HG02938 (cell line): ENCODE data around the gene KRT6B.
"Not testable (repeated sequence)": the region's sequence is repeated elsewhere in the genome, so short reads cannot be mapped to it uniquely, and the experiment has no call there.

ENCODE experiments used
- ATAC-seq: cut with Tn5 transposase; IDR thresholded peaks from one replicate; pipeline ENCODE4 v1.9.1; 2021; ENCODE audit warnings: mild to moderate bottlenecking, moderate library complexity; ENCODE audit not compliant: unreplicated experiment

The KRT6B gene

DNA sequence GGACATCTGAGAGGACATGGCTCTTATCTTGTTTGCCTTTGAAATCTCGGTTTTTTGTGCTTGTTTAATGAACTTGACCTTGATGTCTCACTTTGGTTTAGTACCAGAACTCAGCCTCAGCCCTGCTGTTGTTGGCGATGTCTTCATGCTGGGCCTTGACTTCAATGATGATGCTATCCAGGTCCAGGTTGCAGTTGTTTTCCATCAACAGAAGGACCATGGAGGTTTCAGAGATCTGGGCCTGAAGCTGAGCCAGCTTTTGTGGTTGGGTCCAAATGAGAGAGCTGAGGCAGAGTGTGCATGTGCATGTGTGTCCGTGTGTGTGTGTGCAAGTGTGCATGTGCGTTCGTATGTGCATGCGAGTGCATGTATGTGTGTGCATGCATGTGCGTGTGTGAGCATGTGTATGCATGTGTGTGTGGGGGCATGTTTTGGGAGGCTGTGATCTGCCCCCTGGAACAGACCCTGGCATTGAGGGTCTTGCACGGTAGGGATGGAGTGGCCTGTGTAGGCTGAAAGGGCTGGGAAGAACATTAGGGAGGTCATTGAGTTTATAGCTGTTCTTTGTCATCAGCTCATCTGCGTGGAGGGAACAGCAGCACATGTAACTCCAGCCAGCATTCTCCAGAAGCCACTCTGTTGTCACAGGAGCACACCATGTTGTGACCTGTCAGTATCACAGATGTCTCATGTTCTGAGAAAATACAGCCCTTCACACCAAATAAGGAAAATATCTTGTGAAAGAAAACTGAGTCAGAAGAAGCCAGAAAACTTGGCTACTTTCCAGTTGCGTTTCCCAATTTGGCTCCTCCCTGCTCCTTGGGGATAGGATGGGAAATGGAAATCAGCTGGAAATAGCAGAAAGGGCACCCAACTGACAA, 35.8 kb downstream of the KRT6B start:
- no peak for ATAC-seq

DNA sequence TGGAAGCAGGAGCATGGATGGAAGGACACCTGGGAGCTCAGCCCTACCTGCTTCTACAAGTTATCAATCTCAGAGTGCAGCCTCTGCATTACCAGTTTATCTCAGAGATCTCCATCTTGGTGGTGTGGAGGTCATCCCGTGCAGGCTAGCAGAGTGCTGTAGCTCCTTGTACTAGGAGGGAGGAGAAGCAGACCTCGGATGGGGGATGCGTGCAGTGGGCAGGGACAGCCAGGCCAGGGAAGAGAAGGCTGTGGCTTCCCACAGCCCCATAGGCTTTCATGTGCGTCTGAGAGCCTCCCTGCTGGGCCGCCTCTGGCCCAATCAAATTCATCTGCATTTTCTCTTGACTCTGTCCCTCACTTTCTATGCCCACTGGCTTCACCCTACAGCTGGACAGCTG, 37.0 kb downstream of the KRT6B start:
- no peak for ATAC-seq

DNA sequence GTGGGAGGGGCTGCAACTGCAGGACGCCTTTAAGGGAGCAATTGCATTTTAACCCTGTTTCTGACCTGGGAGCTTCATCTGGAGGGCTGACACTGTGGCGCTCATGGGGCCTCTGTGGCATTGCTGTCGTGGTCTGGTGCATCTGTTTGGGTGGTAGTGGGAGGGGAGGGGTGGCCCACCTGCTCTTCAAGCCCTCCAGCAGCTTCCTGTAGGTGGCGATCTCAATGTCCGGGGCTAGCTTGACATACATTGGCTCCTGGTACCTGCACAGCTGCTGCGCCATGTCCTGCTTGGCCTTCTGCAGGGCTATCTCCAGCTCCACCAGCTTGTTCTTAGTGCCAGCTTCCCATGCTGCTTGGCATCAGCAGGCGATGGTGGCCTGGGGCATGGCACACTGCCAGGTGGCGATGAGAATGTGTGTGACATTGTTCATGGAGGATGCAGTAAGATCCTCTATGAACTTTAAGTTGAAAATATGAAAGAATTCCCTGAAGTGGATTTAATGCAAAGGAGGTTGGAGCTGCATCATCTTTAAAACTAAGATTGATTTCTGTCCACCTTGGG, 38.1 kb downstream of the KRT6B start:
- no peak for ATAC-seq

DNA sequence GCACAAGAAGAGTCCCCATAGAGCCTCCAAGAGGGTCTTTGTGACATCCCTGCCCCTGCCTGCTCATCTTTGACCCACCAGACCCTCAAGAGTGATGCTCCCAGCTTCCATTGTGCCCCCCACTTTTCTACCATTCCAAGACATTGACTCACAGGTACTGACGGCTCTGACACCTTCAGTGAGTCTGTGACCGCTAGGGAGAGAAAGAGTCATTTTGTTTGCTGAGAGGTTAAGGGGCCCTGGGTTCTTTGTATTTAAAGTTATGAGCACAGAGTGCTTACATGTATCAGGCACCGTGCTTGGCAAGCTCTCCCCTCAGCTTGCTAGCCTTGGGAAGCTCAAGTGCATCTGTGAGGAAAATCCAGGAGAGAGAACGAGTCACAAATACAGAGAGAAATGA, 38.7 kb downstream of the KRT6B start:
- ATAC-seq = no peak

DNA sequence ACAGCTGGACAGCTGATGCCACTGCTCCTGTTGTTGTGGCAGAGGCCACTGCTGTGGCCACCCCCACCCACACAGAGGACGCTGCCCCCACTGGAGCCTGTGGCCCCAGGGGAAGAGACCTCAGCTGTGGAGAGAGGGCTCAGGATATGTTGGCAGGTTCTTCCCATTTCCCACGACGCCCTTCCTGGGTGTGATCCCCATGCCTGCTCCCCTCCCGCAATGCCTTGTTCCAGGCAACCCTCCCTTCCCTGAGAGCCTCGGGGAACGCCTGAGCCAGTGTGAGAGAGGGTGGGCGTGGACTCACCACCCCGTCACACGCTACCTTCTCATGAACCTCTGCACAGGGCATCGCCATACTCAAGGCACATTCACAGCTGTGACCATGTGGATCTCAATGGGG, 40.1 kb downstream of the KRT6B start:
- ATAC-seq = no peak

DNA sequence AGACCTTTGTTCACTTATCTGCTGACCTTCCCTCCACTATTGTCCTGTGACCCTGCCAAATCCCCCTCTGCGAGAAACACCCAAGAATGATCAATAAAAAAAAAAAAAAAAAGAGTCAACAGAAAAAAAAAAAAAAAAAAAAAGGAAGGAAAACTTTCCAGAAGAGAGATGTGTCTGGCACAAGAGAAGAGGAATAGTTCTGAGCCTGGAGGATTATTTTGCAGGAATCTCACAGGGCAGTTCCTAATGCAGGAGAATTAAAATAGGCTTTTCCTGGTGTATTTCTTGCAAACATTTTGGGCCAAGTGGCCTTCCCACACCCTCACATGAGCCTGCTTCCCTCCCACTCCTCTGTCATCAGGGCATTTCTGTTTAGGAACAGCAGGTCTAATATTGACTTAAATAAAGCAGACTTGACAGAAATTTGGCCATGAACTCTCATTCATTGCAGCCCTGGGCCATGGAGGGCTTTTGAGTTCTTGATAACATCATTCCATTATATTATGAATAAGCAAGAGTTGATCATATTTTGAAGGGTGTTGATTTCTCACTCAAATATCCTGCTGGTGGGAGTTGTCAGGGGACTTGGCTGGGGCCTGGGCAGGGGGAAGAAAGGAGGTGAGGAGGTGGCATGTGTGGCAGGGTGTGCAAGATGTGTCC, 41.2 kb downstream of the KRT6B start:
- not testable (repeated sequence) for ATAC-seq

DNA sequence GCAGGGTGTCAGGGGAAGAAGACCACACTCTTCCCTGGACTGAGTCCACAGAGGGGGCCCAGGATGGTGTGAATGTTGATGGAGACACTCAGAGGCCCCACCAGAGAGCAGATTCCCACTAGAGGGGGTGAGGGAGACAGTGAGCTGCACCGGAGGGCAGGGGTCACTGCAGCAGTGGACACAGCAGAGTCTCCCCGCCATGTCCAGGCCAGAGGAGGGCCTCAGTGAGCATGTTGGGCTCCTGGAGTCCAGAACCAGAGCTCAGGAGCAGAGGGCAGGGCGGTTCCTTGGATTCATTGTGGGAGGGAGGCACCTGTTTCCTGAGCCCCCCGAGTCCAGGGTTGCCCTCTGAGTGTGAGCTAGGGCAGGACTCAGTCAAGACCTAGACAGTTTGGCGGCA, 44.0 kb downstream of the KRT6B start:
- ATAC-seq = no peak

DNA sequence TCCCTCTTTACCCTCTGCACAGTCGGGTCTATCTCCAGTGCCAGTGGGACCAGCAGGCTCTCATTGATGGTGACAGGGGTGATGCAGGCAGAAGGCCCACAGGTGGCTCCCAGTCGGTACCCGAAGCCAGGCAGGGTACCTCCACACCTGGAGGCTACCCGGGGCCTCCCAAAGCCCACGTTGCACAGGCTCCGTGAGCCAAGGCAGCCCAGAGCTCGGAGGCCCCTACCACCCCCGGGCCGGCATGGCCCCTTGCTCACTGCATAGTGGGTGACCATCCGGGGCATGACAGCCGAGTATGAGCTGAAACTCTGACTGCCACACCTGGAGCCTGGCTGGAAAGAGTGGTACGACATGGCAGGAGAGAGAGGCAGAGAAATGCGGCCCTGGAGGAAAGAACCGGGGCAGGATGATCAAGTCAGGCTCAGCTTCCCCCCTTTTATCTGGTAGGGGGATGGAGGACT, 46.0 kb downstream of the KRT6B start, which contains the start of gene KRT82:
Gene KRT82 (minus strand): TSS at position 414 of the 464 bp plus-strand sequence. CDS start 58 bp downstream, at position 356.
- ATAC-seq = no peak

DNA sequence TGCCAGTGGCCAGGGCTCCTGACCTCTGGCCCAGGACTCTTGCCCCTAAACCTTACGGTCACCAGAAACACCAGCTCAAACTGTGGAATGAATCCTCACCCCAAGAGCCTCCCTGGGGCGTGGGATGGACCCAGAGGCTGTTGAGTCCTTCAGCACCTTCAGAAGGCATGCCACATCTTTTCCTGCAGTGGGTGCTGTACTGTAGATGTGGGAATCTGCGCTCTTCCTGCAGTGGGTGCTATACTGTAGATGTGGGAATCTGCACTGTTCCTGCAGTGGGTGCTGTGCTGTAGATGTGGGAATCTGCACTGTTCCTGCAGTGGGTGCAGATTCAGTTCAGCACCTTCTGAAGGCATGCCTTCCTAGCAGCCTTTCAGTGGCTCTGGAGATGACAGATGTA, 47.0 kb downstream of the KRT6B start:
- ATAC-seq = no peak

DNA sequence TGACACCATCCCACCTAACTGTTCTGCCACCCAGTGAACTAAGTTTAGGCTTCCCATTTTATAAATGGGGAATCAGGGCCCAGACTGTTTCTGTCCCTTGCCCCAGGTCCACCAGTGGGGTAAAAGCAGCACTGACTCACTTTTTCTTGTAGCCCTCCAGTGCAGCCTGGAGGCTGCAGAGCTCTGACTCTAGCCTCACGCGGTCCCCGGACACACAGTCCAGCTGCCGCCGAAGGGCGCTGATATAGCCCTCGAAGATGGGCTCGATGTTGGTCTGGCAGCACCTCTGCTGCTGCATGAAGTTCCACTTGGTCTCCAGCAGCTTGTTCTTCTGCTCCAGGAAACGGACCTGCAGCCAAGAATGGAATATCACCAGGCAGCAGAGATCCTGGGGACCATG, 48.4 kb downstream of the KRT6B start:
- ATAC-seq = no peak

DNA sequence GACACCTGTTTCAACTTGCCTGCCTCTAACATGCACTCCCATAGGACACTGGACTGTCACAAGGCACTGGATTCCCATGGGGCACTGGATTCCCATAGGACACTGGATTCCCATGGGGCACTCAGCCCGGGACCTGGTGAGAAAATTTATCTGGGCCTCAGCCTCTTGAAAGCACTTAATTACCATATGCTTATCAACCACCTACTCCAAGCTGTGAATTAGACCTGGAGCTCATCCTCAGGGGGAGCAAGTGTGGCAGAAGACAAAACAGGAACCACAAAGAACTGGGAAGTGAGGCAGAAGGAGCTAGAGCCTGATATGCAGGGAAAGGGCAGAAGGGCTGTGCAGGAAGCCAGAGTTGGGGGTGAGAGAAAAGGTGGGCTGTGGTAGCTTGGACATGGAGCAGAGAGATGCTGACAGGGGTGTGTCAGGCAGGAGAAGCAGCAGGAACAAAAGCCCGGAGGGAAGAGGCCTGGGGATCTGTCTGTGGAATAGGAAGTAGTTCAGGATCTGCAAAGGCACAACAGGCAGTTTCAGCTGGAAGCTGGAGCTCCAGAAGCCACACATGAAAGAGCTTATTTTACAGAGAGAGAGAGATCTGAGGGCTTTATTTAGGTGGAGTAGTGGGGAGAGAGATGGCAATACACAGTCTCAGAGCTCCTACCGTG, 48.9 kb downstream of the KRT6B start:
- ATAC-seq = no peak

DNA sequence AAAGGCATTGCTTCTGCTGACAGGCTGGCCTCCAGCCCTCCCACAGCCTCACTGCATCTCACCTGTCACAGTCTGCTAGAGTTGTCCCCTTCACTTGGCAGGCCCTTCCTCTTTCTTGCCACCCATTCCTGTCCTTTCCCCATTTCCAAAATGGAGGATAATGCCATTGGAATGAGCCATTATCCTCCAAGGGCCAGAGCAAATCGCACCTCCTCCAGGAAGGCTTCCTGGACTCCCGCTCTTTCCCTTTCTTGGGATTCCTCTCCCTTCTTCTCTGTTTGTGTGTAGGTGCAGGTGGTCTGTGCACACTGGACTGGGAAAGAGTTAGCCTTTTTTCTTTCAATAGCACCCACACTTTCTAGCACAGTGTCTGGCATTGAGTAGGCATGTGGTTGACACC, 49.6 kb downstream of the KRT6B start:
- no peak for ATAC-seq

DNA sequence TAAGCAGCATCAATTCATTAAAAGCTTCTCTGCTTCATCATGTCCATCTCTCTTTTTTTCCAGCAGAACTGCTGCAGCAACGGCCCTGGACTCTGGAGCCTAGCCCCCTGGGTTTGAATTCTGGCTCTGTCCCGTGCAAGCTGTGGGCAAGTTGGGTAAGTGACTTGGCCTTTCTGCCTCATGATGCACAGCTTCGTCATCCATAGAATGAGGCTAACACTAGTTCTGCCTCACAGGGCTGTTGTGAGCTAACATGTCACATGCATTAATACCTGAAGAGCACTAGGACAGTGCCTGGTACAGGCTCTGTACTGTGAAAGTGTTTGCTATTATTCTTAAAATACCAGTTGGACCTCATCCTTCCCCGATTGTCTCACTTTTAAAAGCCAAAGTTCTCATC, 50.0 kb downstream of the KRT6B start:
- no peak for ATAC-seq

DNA sequence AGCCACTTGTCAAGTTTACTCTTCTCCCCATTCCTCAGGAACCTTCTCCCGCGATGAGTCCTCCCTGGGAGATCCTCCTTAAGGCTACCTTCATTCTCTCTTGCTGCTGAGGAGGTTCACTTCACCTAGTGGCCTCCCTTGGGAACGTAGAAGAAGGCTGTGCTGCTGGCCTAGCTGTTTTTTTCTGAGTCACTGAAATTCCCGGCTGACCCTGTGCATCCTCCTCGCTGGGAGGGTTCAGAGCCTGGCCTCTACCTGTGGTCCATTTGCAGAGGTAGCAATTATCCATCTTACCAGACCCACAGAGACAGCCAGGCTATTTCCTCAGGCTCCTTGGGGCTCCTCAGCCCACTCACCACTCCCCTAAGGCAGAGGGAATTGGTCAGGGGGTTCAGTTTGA, 50.4 kb downstream of the KRT6B start:
- no peak for ATAC-seq

DNA sequence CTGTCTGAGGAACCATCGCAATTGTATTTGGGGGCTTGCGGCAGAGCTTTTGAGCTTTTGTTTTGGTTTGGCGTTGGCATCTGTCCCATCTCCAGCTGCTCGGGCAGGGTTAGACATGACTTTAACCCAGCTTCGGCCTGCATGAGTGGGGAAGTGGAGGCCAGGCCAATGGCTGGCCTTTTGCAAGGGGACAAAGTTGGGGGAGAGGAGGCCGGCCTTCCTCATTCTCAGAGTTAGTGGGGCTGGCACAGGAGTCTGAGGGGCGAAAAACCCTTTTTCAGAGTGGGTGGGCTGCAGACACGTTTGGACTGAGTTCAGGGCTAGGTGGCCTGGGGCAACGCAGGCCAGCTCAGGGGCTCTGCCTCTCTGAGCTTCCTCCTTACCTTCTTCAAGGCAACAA, 51.0 kb downstream of the KRT6B start:
- ATAC-seq = no peak

DNA sequence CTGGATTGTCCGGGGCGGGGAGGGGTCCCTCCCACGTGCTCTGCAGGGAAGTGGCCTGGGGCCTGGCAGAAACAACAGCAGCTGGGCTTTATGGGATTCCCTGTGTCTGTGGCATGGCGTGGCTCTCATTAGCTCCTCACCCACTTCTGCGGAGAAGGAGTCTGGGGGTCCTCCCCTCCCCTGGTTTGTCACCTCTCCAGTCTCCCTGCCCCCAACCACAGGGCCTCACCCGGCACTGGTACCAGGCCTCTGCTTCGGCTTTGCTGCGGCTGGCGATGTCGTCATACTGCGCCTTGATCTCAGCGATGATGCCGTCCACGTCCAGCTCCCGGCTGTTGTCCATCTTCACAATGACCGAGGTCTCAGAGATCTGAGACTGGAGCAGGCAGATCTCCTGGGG, 52.2 kb downstream of the KRT6B start:
- no peak for ATAC-seq

DNA sequence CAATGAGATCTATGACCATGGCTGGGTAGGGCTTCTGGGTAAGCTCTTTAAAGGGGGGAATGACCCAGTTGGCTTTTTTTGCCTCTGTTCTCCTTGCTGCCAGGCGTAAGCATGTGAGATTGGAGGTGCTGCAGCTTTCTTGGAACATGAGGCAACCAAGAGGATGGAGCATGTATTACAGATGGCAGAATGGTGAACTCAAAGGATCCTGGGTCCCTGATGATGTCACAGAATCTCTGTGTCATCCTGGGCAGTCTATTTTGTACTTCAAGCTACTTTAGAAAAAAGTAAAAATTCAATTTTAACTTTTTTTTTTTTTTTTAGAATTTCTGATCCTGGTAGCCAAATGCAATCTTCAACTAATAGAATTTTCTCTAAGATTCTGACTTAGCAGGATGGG, 53.8 kb downstream of the KRT6B start:
- ATAC-seq = no peak

DNA sequence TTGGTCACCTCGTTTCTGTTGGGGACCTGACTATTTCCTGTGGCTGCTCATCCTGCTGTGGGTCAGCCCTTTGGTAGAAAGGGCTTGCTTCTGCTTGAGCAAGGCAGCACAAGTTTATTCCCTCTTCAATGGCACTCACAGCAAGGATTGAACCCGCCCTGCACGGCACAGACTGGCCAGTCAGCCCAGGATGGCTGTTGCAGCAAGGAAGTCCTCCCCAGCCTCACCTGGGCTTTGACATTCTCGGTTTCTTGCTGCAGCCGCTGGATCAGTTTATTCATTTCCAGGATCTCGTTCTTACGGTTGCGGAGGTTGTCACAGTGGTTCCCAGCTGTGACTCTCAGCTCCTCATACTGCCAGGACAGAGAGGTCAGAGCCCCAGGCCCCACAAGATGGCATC, 55.3 kb downstream of the KRT6B start:
- no peak for ATAC-seq
